Spinal cord (tissue), 10 donors: ENCODE data around the gene MTA3. TPM values are rescaled to one million over a fixed set of nuclear protein-coding genes. Genes with fewer than 3 reads are reported as not detected.

Experiments
- DNase-seq, 6 donors: peaks; one replicate each; pipeline versions ENCODE4 v3.0.0 to v3.0.0-alpha.2; 2013 to 2015; ENCODE audit warnings: low spot score in 6 of 6, low read depth in 4 of 6
- H3K27ac ChIP-seq: one replicate; pipeline ENCODE4 v1.5.1; 2013; ENCODE audit warnings: low read depth, low read length, control low read depth
- H3K27me3 ChIP-seq: one replicate; pipeline ENCODE4 v1.6.1; 2013; ENCODE audit warnings: low read length; ENCODE audit not compliant: control insufficient read depth, insufficient read depth
- H3K36me3 ChIP-seq: one replicate; pipeline ENCODE4 v1.6.1; 2013; ENCODE audit warnings: low read length; ENCODE audit not compliant: control insufficient read depth, insufficient read depth
- H3K4me1 ChIP-seq: one replicate; pipeline ENCODE4 v1.6.1; 2013; ENCODE audit warnings: low read length; ENCODE audit not compliant: control insufficient read depth, insufficient read depth
- H3K4me3 ChIP-seq: one replicate; pipeline ENCODE4 v1.5.1; 2013; ENCODE audit warnings: low read depth, low read length, control low read depth
- H3K9me3 ChIP-seq: one replicate; pipeline ENCODE4 v1.6.1; 2013; ENCODE audit warnings: low read length; ENCODE audit not compliant: control insufficient read depth, insufficient read depth
- WGBS: methylation state at CpG from one replicate; pipeline ENCODE4 v1.1.5; 2013; ENCODE audit warnings: missing lambda C conversion rate; ENCODE audit not compliant: insufficient coverage; 5-methylcytosine and 5-hydroxymethylcytosine counted together
- long read RNA-seq, 4 donors: transcript quantifications; one replicate each; lab custom pipeline, GENCODE V29; 2026
- polyA plus RNA-seq, 2 donors: library from polyadenylated mRNA; unstranded; fragments of 120-200 nt; gene quantifications; one replicate each; pipeline ENCODE4 v1.2.1, GENCODE V29; 2013; ENCODE audit not compliant: insufficient read length in 2 of 2
- total RNA-seq, 2 donors: library from RNA; depleted of rRNA in 1 of 2; stranded (reverse); fragments of 120-200 nt in 1 of 2; fragments of >200 nt in 1 of 2; gene quantifications; one replicate each; pipeline versions ENCODE4 v1.2.3 to v1.2.4, GENCODE V29; 2013 to 2014
- donor health status: healthy.

MTA3 gene
- 10 to 100 TPM; 42.1 to 52.8 TPM for total RNA-seq
- 10 to 100 TPM; 52.5 to 54.8 TPM for polyA plus RNA-seq
- long read RNA-seq, donor 1, partial matches to known transcripts = 0 of 6 reads
- long read RNA-seq, donor 1, other reads (novel, unspliced or antisense) = 0 of 6 reads
- long read RNA-seq, donor 2, partial matches to known transcripts = 0 of 1 reads
- long read RNA-seq, donor 2, other reads (novel, unspliced or antisense) = 0 of 1 reads
- long read RNA-seq, donor 3, partial matches to known transcripts = 0 of 3 reads
- long read RNA-seq, donor 3, other reads (novel, unspliced or antisense) = 0 of 3 reads
- long read RNA-seq, donor 4, transcript MTA3-215 (3 exons, 2,504 nt) = major isoform, 12 of 30 reads
- long read RNA-seq, donor 4, partial matches to known transcripts = 12 of 30 reads
- long read RNA-seq, donor 4, other reads (novel, unspliced or antisense) = 0 of 30 reads

DNA sequence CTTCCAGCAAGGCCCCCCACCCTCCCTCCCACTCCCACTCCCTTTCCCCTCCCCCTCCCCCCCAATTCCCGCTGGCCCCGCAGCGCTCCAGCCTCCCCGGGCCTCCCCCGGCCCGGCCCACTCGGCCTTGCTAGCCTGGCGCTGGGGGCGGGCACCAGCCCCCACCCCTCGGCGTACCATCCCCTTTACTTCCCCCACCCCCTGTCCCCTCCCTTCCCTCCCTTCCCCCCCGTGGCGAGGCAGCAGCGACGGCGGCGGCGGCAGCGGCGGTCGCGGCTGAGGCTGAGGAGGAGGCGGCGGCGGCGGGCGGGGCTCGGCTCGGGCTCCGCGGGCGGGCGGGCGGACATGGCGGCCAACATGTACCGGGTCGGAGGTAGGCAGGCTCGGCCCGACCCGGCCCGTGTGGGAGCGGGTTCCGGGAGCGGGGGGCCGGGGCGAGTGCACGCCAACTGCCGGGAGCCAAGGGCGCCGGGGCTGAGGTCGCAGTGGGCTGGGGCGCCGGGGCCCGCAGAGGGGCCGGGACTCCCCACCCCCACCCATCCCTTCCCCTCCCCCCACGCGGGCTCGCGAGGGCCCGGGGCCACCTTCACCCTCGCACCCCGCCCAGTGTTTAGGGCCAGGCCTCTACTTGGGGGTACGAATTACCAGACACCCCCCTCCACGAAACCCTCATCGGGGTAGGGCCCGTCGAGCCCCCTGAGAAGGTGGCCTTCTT, at the start of gene MTA3:
TSS of gene MTA3 (plus strand) at position 232 of the 715 bp plus-strand sequence. CDS start at position 346, 114 bp downstream.
- DNase-seq = peak in 4 of 6 donors; percentile 30 to 86 (median 67)
- Histone ChIP-seq H3K4me3 (peak within 1 kb of the TSS; percentile 59), H3K4me1 (peaks cover 7% of the 10 kb centered on the region), H3K27ac (peak within 1 kb of the TSS; percentile 83), H3K36me3 (peaks cover 17% of the 10 kb centered on the region), H3K9me3 (no peaks in the 10 kb centered on the region), H3K27me3 (no peaks in the 10 kb centered on the region)
- WGBS = 0% methylated on average over 37 of the region's 67 CpGs

DNA sequence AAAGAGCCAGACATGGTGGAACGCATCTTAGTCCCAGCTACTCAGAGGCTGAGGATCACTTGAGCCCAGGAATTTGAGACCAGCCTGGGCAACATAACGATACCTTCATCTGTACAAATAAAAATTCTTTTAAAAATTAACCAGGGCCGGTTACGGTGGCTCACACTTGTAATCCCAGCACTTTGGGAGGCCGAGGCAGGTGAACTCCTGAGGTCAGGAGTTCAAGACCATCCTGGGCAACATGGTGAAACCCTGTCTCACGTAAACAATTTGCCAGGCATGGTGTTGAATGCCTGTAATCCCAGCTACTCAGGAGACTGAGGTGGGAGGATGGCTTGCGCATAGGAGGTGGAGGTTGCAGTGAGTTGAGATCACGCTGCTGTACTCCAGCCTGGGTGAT, 48.8 kb upstream of the MTA3 start:
- Histone ChIP-seq H3K27ac (no peak overlapping the region), H3K4me3 (no peak overlapping the region), H3K4me1 (no peaks in the 10 kb centered on the region), H3K9me3 (no peaks in the 10 kb centered on the region), H3K27me3 (no peaks in the 10 kb centered on the region), H3K36me3 (no peaks in the 10 kb centered on the region)
- no peak for DNase-seq
- WGBS = 96% methylated on average over 7 of the region's 8 CpGs

DNA sequence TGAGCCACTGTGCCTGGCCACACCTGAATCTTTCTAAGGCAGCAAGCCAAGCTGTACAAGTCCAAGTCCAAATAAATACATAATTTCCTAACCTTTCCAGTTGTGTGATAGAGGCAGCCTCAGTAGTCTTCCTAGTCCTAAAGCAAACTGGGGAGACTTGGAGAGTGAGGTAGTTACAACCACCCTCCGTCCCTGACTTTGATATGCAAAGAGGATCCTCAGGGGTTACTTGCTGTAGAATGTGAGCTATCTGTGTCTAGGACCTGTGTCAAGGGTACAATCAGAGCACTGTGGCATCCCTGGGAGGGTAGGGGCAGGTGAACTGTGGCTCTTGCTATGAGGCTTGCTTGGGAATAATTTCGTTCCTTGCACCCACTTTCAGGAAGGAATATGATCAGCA, 46.4 kb upstream of the MTA3 start:
- WGBS = 88% methylated on average over 1 of the region's 2 CpGs
- Histone ChIP-seq H3K27me3 (no peaks in the 10 kb centered on the region), H3K9me3 (no peaks in the 10 kb centered on the region), H3K27ac (no peak overlapping the region), H3K4me1 (no peaks in the 10 kb centered on the region), H3K36me3 (no peaks in the 10 kb centered on the region), H3K4me3 (no peak overlapping the region)
- DNase-seq = no peak

DNA sequence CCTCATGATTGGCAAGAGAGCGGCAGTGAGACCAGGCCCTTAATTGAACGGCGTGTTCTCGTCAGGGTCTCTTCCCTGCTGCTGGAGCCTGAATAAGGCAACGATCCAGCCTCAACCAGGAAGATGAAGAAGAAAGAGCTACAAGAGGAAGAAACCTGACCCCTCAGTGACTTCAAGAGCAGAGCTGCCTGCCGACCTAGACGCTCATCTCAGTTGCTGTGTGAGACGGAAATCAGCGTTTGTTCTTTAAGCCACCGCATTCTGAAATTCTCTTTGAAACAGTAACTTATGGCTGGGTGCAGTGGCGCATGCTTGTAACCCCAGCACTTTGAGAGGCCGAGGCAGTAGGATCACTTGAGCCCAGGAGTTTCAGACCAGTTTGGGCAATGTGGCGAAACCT, 45.1 kb upstream of the MTA3 start:
- WGBS = 69% methylated on average over 10 of the region's 13 CpGs

DNA sequence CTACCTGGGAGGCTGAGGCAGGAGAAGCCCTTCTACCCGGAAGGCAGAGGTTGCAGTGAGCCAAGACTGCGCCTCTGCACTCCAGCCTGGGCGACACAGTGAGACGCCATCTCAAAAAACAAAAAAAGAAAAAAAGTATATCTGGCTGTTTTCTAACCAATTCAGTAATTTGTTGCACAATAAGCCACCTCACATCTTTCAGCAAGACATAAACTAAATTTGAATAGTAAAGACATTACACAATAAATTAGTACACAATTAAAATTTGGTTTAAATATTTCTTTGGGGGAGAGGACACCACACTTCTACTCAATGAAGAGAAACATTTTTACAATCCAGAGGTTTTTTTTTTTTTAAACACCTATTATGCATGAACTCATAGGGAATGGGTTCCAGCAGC, 36.0 kb upstream of the MTA3 start:
- 100% methylated on average over 1 of the region's 4 CpGs for WGBS
- H3K4me1 ChIP-seq = no peaks in the 10 kb centered on the region
- no peak for DNase-seq
- no peak overlapping the region for H3K27ac ChIP-seq
- no peaks in the 10 kb centered on the region for H3K36me3 ChIP-seq
- H3K9me3 ChIP-seq = no peaks in the 10 kb centered on the region
- no peak overlapping the region for H3K4me3 ChIP-seq
- no peaks in the 10 kb centered on the region for H3K27me3 ChIP-seq

More for the DNA sequence above, 45.1 kb upstream of the MTA3 start:
- no peaks in the 10 kb centered on the region for H3K36me3 ChIP-seq
- H3K9me3 ChIP-seq = no peaks in the 10 kb centered on the region
- no peak overlapping the region for H3K27ac ChIP-seq
- H3K4me1 ChIP-seq = no peaks in the 10 kb centered on the region
- H3K27me3 ChIP-seq = no peaks in the 10 kb centered on the region
- H3K4me3 ChIP-seq = no peak overlapping the region
- DNase-seq = peak in 1 of 6 donors; percentile 4

DNA sequence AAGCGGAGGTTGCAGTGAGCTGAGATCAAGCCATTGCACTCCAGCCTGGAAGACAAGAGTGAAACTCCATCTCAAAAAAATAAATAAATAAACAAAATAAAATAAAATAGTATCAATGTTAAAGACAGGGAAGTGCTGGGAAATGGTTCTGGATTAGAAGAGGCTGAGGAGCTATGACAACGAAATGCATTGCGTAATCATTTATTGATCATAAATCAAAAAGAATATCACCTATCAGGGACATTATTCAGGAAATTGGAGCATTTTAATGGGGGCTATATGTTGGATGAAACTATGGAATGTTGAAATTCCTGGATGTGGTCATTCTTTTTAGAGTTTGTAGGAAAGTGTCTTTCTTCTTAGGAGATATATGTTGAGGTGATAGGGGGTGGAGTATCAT, 30.9 kb upstream of the MTA3 start:
- no peaks in the 10 kb centered on the region for H3K27me3 ChIP-seq
- no peaks in the 10 kb centered on the region for H3K36me3 ChIP-seq
- H3K27ac ChIP-seq = no peak overlapping the region
- no peak for DNase-seq
- H3K4me1 ChIP-seq = no peaks in the 10 kb centered on the region
- H3K9me3 ChIP-seq = no peaks in the 10 kb centered on the region
- no peak overlapping the region for H3K4me3 ChIP-seq
- no CpG with 5 or more reads among the region's 3 CpGs for WGBS

DNA sequence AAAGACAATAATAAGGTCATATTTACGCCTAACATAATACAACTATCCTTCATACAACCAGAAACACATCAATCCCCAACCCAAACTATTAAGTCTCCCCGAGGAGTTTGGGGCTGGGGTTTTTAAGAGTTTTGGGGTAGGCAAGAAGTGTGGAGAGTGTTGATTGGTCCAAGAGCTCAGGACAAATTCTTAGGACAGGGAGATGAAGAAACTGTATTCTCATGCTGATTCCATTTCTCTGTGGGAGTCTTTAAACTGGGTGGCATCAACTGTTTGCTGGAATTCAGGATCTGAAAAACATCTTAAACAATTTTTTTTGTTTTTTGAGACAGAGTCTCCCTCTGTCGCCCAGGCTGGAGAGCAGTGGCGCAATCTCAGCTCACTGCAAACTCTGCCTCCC, 25.6 kb upstream of the MTA3 start:
- Histone ChIP-seq H3K27me3 (no peaks in the 10 kb centered on the region), H3K4me1 (no peaks in the 10 kb centered on the region), H3K9me3 (no peaks in the 10 kb centered on the region), H3K27ac (no peak overlapping the region), H3K36me3 (no peaks in the 10 kb centered on the region), H3K4me3 (no peak overlapping the region)
- no peak for DNase-seq
- WGBS = 100% methylated on average over 2 of the region's 4 CpGs

DNA sequence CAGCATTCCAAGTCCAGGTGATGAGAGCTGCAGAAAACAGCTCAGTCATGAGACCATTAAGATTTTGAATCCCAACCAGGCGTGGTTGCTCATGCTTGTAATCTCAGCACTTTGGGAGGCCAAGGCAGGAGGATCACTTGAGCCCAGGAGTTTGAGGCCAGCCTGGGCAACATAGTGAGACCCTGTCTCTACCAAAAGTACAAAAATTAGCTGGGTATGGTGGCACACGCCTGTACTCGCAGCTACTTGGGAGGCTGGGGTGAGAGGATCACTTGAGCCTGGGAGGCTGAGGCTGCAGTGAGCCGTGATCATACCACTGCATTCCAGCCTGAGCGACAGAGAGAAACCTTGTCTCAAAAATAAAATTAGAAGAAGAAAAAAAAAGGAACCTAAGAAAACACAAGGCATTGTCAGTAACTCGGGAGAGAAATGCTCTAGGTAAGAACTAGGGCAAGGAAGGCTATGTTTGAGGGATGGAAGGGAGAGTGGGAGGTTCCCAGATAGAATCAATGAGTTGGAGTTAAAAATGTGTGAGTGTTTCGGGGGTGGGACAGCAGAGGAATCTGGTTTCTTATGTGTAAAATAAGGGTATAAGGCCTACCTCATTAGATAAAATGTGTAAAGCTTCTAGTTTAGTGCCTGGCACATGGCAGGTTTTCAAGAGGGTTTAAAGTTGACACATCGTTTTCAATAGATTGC, 23.3 kb upstream of the MTA3 start:
- H3K9me3 ChIP-seq = no peaks in the 10 kb centered on the region
- H3K4me3 ChIP-seq = no peak overlapping the region
- no peak overlapping the region for H3K27ac ChIP-seq
- no peaks in the 10 kb centered on the region for H3K4me1 ChIP-seq
- H3K27me3 ChIP-seq = no peaks in the 10 kb centered on the region
- no peak for DNase-seq
- WGBS = 83% methylated on average over 6 of the region's 8 CpGs
- no peaks in the 10 kb centered on the region for H3K36me3 ChIP-seq

DNA sequence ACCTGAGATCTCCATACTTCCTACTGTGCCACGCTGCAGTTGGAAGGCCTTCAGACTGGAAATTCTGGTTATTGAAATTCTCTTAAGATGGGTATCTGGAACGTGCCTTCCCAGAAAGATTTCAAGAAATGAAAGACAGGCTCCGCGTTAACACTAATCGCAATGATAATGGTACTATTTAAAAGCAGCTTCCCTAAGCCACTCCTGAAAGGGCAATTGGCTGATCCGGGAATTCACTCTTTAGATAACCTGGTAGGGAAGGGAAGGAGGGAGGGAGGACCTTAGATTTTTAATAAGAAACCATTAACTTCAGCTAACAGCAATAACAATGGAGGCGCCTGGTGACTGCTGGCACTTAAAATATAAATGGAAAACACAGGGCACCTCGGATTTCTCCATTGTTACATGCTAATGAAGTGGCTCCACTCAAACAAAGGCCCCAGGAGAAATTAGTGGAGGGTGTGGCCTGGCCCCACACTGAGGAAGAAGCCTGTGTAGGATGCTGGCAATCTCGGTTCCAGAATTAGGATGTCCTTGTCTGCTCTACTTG, 22.5 kb upstream of the MTA3 start:
- Histone ChIP-seq H3K27ac (no peak overlapping the region), H3K4me3 (no peak overlapping the region), H3K27me3 (no peaks in the 10 kb centered on the region), H3K9me3 (no peaks in the 10 kb centered on the region), H3K36me3 (no peaks in the 10 kb centered on the region), H3K4me1 (no peaks in the 10 kb centered on the region)
- peak in 1 of 6 donors; percentile 45 for DNase-seq
- 20% methylated on average over 1 of the region's 9 CpGs for WGBS
